RWPE2 (cell line): ENCODE measurements around the gene DNAJC6.

Experiments used
- ATAC-seq: fragments of 200-7000 bp; cut with Tn5 transposase; 3 replicates; pipeline ENCODE4 v1.9.1; 2021; ENCODE audit warnings: low read depth
- DNase-seq: peaks from one replicate; pipeline ENCODE4 v3.0.0-alpha.2; 2020; ENCODE audit warnings: low spot score
- H3K27ac ChIP-seq: fragments of 450-650 bp; 2 replicates; pipeline ENCODE4 v1.5.1; 2017; ENCODE audit warnings: mild to moderate bottlenecking; ENCODE audit not compliant: poor library complexity, severe bottlenecking
- H3K27me3 ChIP-seq: fragments of 250-450 bp; sonication (Bioruptor Pico); 2 replicates; pipeline ENCODE4 v1.5.1; 2021; ENCODE audit warnings: mild to moderate bottlenecking, moderate library complexity; ENCODE audit not compliant: insufficient read depth, poor library complexity, severe bottlenecking
- H3K36me3 ChIP-seq: fragments of 250-450 bp; sonication (Bioruptor Pico); 2 replicates; pipeline ENCODE4 v1.5.1; 2020; ENCODE audit warnings: low read depth, mild to moderate bottlenecking, moderate library complexity
- H3K4me1 ChIP-seq: fragments of 250-450 bp; sonication (Bioruptor Pico); 2 replicates; pipeline ENCODE4 v1.5.1; 2021; ENCODE audit warnings: mild to moderate bottlenecking, moderate library complexity; ENCODE audit not compliant: insufficient read depth, poor library complexity, severe bottlenecking
- H3K4me3 ChIP-seq: fragments of 250-450 bp; sonication (Bioruptor Pico); 2 replicates; pipeline ENCODE4 v1.5.1; 2021; ENCODE audit warnings: mild to moderate bottlenecking, moderate library complexity; ENCODE audit not compliant: severe bottlenecking
- H3K9me3 ChIP-seq: fragments of 250-450 bp; sonication (Bioruptor Pico); 2 replicates; pipeline ENCODE4 v1.5.1; 2021; ENCODE audit warnings: mild to moderate bottlenecking, moderate library complexity; ENCODE audit not compliant: severe bottlenecking
- TF ChIP-seq, protein P1 (sequence below): fragments of 450-650 bp; IDR thresholded peaks from one replicate; pipeline ENCODE4 v1.5.1; 2017; ENCODE audit warnings: mild to moderate bottlenecking, moderate library complexity; ENCODE audit not compliant: poor library complexity, severe bottlenecking

Gene DNAJC6

DNA sequence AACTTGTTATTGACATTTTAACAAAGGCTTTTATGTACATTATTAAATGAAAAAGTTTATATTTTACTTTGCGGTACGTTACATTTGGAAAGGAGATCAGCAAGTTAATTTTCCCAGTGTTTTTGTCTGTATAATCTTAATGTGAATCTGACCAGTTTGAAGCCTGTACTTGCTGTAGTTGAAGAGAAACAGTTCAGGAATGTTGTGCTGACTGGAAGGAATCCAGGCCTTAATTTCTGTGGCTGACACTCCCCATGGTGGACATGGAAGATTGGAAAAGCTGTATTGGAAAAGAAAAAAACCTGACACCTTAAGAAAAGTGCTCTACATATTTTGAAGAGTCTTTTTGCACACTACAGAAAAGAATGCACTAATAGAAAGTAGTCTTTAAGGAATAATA, 126.6 kb downstream of the DNAJC6 start:
- Histone ChIP-seq H3K4me1 (no peaks in the 10 kb centered on the region), H3K27ac (no peak overlapping the region)
- no peak for ATAC-seq

DNA sequence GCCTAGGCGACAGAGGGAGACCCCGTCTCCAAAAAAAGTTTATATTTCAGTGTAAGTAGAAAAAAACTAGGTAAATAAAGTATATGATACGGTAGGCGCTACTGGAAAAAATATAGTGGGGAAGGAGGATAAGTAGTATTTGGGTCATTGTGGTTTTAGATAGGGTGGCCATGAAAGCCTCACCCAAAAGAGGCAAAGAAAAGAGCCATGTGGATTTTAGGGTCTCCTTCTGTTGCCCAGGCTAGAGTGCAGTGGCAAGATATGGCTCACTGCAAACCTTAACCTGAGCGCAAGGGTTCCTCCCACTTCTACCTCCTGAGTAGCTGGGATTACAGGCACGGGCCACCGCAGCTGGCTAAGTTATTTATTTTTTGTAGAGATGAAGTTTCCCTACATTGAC, 128.3 kb downstream of the DNAJC6 start:
- no peaks in the 10 kb centered on the region for H3K9me3 ChIP-seq
- TF ChIP-seq, protein P1, sequence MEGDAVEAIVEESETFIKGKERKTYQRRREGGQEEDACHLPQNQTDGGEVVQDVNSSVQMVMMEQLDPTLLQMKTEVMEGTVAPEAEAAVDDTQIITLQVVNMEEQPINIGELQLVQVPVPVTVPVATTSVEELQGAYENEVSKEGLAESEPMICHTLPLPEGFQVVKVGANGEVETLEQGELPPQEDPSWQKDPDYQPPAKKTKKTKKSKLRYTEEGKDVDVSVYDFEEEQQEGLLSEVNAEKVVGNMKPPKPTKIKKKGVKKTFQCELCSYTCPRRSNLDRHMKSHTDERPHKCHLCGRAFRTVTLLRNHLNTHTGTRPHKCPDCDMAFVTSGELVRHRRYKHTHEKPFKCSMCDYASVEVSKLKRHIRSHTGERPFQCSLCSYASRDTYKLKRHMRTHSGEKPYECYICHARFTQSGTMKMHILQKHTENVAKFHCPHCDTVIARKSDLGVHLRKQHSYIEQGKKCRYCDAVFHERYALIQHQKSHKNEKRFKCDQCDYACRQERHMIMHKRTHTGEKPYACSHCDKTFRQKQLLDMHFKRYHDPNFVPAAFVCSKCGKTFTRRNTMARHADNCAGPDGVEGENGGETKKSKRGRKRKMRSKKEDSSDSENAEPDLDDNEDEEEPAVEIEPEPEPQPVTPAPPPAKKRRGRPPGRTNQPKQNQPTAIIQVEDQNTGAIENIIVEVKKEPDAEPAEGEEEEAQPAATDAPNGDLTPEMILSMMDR: no peak
- no peak for ATAC-seq
- no peaks in the 10 kb centered on the region for H3K27me3 ChIP-seq
- no peaks in the 10 kb centered on the region for H3K4me1 ChIP-seq
- no peak overlapping the region for H3K27ac ChIP-seq
- DNase-seq: no peak
- H3K4me3 ChIP-seq: no peak overlapping the region
- peaks cover 28% of the 10 kb centered on the region for H3K36me3 ChIP-seq

More for the DNA sequence above, 126.6 kb downstream of the DNAJC6 start:
- TF ChIP-seq, protein P1: no peak
- no peaks in the 10 kb centered on the region for H3K9me3 ChIP-seq
- H3K36me3 ChIP-seq: peaks cover 44% of the 10 kb centered on the region
- H3K4me3 ChIP-seq: no peak overlapping the region
- DNase-seq: no peak
- H3K27me3 ChIP-seq: no peaks in the 10 kb centered on the region

DNA sequence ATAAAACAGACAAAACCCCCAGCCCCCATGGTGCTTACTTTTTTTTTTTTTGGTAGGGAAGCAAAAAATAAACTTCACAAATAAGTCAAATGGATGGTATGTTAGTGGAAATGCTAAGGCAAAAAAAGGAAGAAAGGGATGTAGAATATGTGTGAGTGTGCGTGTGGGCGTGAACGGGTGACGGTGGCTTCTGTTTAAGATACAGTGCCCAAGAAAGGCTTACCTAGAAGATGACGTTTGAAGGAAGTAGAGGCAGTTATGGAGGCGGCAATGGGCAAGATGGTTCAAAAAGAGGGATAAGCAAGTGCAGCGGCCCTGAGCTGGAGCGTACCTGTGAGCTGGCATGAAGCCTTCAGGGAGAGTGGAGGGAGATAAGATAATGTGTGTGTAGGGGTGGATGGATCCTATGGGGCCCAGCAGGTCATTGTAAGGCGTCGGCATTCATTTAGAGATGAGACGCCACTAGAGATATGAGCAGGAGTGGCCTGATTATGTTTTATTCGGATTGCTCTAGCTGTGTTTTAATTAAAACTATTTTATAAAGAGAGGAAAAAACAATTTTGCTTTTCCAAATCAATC, 131.1 kb downstream of the DNAJC6 start:
- TF ChIP-seq, protein P1: no peak
- H3K27ac ChIP-seq: no peak overlapping the region

DNA sequence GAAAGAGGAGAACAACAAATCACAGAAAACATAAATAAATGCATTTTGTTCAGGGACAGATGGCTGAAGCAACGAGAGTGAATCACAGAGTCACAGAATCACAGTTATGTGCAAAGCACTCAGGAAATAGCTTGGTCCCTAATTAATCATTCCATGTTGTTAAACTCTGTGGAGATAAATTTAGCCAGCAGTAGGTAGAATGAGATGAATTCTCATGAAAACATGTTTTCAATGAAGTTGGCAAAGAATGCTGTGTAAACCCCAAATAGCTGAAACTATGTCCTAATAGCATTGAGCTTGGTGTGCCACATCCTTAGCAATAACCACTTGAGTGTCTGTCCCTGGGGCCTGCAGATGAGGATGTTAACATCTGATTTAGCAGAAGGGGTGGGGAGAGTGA, 131.6 kb downstream of the DNAJC6 start:
- Histone ChIP-seq H3K36me3 (peaks cover 5% of the 10 kb centered on the region), H3K4me3 (no peak overlapping the region), H3K27me3 (no peaks in the 10 kb centered on the region), H3K27ac (no peak overlapping the region), H3K9me3 (no peaks in the 10 kb centered on the region), H3K4me1 (no peaks in the 10 kb centered on the region)
- DNase-seq (no peak), ATAC-seq (no peak)
- TF ChIP-seq, protein P1: no peak

More for the DNA sequence above, 131.1 kb downstream of the DNAJC6 start:
- DNase-seq (no peak), ATAC-seq (no peak)
- H3K36me3 ChIP-seq: peaks cover 10% of the 10 kb centered on the region
- H3K27me3 ChIP-seq: no peaks in the 10 kb centered on the region
- no peaks in the 10 kb centered on the region for H3K9me3 ChIP-seq
- no peak overlapping the region for H3K4me3 ChIP-seq
- H3K4me1 ChIP-seq: no peaks in the 10 kb centered on the region

DNA sequence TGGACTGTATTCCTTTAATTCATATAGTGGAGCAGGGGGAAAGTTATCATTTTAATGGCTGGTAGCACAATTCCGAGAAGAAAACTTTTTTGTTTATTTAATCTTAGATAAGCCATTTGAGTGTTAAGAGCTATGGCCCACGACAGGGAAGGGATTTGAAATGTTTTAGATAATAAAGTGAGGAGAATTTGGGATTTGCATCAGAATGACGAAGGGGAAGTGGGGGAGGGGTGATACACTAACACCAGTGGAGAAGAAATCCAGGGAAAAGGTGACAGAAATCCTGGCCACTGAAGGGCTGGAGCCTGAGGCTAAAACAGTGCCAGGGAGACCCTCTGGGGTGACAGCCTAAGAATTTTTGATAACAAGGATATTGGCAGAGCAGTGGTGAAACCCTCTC, 132.1 kb downstream of the DNAJC6 start:
- ATAC-seq (no peak), DNase-seq (no peak)
- TF ChIP-seq, protein P1: no peak

More for the DNA sequence above, 132.1 kb downstream of the DNAJC6 start:
- Histone ChIP-seq H3K4me3 (no peak overlapping the region), H3K4me1 (no peaks in the 10 kb centered on the region), H3K27me3 (no peaks in the 10 kb centered on the region), H3K27ac (no peak overlapping the region), H3K36me3 (peaks cover 2% of the 10 kb centered on the region; the same call in 1 of the 2 replicates), H3K9me3 (no peaks in the 10 kb centered on the region)
